HEK293T (cell line): Measurements from ENCODE around the gene LRBA.

ENCODE experiments used
- ARNT ChIP-seq: fragments of 450-650 bp; IDR thresholded peaks from 2 replicates; pipeline ENCODE4 v1.6.1; 2017; ENCODE audit warnings: mild to moderate bottlenecking
- BHLHE40 ChIP-seq: fragments of 450-650 bp; IDR thresholded peaks from 2 replicates; pipeline ENCODE4 v1.6.1; 2016; ENCODE audit warnings: mild to moderate bottlenecking, moderate library complexity, borderline replicate concordance
- ELF4 ChIP-seq: fragments of 450-650 bp; IDR thresholded peaks from 2 replicates; pipeline ENCODE4 v1.6.1; 2017; ENCODE audit warnings: antibody characterized with exemption
- FOXA1 ChIP-seq: fragments of 450-650 bp; IDR thresholded peaks from 2 replicates; pipeline ENCODE4 v1.6.1; 2016; ENCODE audit warnings: mild to moderate bottlenecking
- FOXK2 ChIP-seq: fragments of 450-650 bp; IDR thresholded peaks from 2 replicates; pipeline ENCODE4 v1.6.1; 2016; ENCODE audit warnings: mild to moderate bottlenecking
- FOXM1 ChIP-seq: fragments of 450-650 bp; IDR thresholded peaks from 2 replicates; pipeline ENCODE4 v1.6.1; 2017; ENCODE audit warnings: mild to moderate bottlenecking, borderline replicate concordance
- HDGF ChIP-seq: fragments of 450-650 bp; IDR thresholded peaks from 2 replicates; pipeline ENCODE4 v1.6.1; 2017; ENCODE audit warnings: antibody characterized with exemption, borderline replicate concordance
- LEF1 ChIP-seq: fragments of 450-650 bp; IDR thresholded peaks from 2 replicates; pipeline ENCODE4 v1.6.1; 2017; ENCODE audit warnings: mild to moderate bottlenecking, borderline replicate concordance
- NFRKB ChIP-seq: fragments of 450-650 bp; IDR thresholded peaks from 2 replicates; pipeline ENCODE4 v1.6.1; 2016; ENCODE audit warnings: mild to moderate bottlenecking, moderate library complexity
- PKNOX1 ChIP-seq: fragments of 450-650 bp; IDR thresholded peaks from 2 replicates; pipeline ENCODE4 v1.6.1; 2016
- SP1 ChIP-seq: fragments of 450-650 bp; IDR thresholded peaks from 2 replicates; pipeline ENCODE4 v1.6.1; 2017
- SUZ12 ChIP-seq: fragments of 450-650 bp; IDR thresholded peaks from 2 replicates; pipeline ENCODE4 v1.6.1; 2016; ENCODE audit warnings: mild to moderate bottlenecking
- TARDBP ChIP-seq: fragments of 450-650 bp; IDR thresholded peaks from 2 replicates; pipeline ENCODE4 v1.6.1; 2016
- ZNF384 ChIP-seq: fragments of 450-650 bp; IDR thresholded peaks from 2 replicates; pipeline ENCODE4 v1.6.1; 2016

GRCh38 chr4:150896497-150896896 is 118.6 kb downstream of the LRBA start:
- no peak for TF ChIP-seq FOXA1
- TF ChIP-seq ELF4 = no peak
- TF ChIP-seq ARNT = no peak
- TF ChIP-seq ZNF384 = no peak
- no peak for TF ChIP-seq HDGF
- TF ChIP-seq FOXM1 = no peak
- TF ChIP-seq FOXK2 = no peak
- TF ChIP-seq SP1 = no peak
- TF ChIP-seq PKNOX1 = no peak
- TF ChIP-seq NFRKB = no peak
- TF ChIP-seq BHLHE40 = no peak
- no peak for TF ChIP-seq LEF1
- TF ChIP-seq TARDBP = no peak
- no peak for TF ChIP-seq SUZ12
